Measurements from ENCODE around the gene RPS6KA5.

- TF ChIP-seq CTCF (IDR thresholded peaks at IDR 0.05) (no peak), POLR2AphosphoS5 (IDR thresholded peaks at IDR 0.05) (no peak), POLR2A (IDR thresholded peaks at IDR 0.05) (no peak)
Observed at GRCh38 chr14:91016800-91017410, 43.5 kb downstream of the RPS6KA5 start.

Data from stomach (tissue), 4 donors.